Endothelial cell of umbilical vein (primary cell): ENCODE measurements around the gene VPS8.

Experiments
- EZH2 ChIP-seq: IDR thresholded peaks from 2 replicates; pipeline ENCODE4 v1.6.1; 2012; ENCODE audit warnings: borderline replicate concordance, low read depth, mild to moderate bottlenecking, moderate library complexity, low read length, inconsistent platforms; ENCODE audit not compliant: severe bottlenecking
- JUN ChIP-seq: IDR thresholded peaks from 2 replicates; pipeline ENCODE4 v1.6.1; 2011; ENCODE audit warnings: borderline replicate concordance, low read depth; ENCODE audit not compliant: insufficient read length, insufficient read depth
- MAX ChIP-seq: IDR thresholded peaks from 2 replicates; pipeline ENCODE4 v1.6.1; 2011; ENCODE audit not compliant: insufficient read depth, insufficient read length
- POLR2A ChIP-seq: IDR thresholded peaks from 2 replicates; pipeline ENCODE4 v1.6.1; 2012; ENCODE audit warnings: low read depth, mild to moderate bottlenecking, control low read depth, low read length
- POLR2AphosphoS5 ChIP-seq: IDR thresholded peaks from 2 replicates; pipeline ENCODE4 v1.6.1; 2012; ENCODE audit warnings: low read depth, mild to moderate bottlenecking, control low read depth, low read length, moderate library complexity; ENCODE audit not compliant: insufficient read depth
- TF ChIP-seq, protein P1 (sequence below), 2 donors: IDR thresholded peaks; 1 replicate in 1 of 2; 2 replicates in 1 of 2; pipeline ENCODE4 v1.5.1; 2011; ENCODE audit warnings: low read length in 2 of 2, mild to moderate bottlenecking in 2 of 2, moderate library complexity in 2 of 2, control low read depth in 1 of 2, inconsistent platforms in 1 of 2, low read depth in 1 of 2; ENCODE audit not compliant: insufficient read depth in 1 of 2; ENCODE audit errors: extremely low read depth in 1 of 2

GRCh38 chr3:184953401-184953800, 141.4 kb downstream of the VPS8 start:
- TF ChIP-seq POLR2AphosphoS5, result no peak
- TF ChIP-seq MAX, result no peak
- TF ChIP-seq, protein P1, sequence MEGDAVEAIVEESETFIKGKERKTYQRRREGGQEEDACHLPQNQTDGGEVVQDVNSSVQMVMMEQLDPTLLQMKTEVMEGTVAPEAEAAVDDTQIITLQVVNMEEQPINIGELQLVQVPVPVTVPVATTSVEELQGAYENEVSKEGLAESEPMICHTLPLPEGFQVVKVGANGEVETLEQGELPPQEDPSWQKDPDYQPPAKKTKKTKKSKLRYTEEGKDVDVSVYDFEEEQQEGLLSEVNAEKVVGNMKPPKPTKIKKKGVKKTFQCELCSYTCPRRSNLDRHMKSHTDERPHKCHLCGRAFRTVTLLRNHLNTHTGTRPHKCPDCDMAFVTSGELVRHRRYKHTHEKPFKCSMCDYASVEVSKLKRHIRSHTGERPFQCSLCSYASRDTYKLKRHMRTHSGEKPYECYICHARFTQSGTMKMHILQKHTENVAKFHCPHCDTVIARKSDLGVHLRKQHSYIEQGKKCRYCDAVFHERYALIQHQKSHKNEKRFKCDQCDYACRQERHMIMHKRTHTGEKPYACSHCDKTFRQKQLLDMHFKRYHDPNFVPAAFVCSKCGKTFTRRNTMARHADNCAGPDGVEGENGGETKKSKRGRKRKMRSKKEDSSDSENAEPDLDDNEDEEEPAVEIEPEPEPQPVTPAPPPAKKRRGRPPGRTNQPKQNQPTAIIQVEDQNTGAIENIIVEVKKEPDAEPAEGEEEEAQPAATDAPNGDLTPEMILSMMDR (IDR thresholded peaks at IDR 0.05; ENCODE audit: extremely low read depth in 1 of 2, insufficient read depth in 1 of 2, low read depth in 1 of 2, low read length in 2 of 2), result no peak
- TF ChIP-seq POLR2A, result no peak
- no peak for TF ChIP-seq EZH2
- TF ChIP-seq JUN, result no peak
